HEK293 (cell line): Measurements from ENCODE around the gene CXorf58.

Experiments
- CTCF ChIA-PET: fragments of 350-600 bp; formaldehyde crosslinking; extraction: SDS; loops from one replicate; lab custom pipeline; 2021; ENCODE audit warnings: antibody characterized with exemption; lab: Yijun Ruan, JAX
- POLR2A ChIA-PET: fragments of 300-600 bp; formaldehyde crosslinking; extraction: SDS; loops from one replicate; lab custom pipeline; 2020; ENCODE audit warnings: antibody characterized with exemption, inconsistent platforms; lab: Yijun Ruan, JAX
- H3K27ac ChIP-seq: fragments of 200-500 bp; sonication (Bioruptor generic); 2 replicates; pipeline ENCODE4 v1.5.1; 2014; ENCODE audit warnings: low read depth, low read length, control low read depth, inconsistent platforms; ENCODE audit errors: extremely low read depth
- H3K36me3 ChIP-seq, 2 experiments: fragments of 200-500 bp in 1 of 2; sonication (Bioruptor generic) in 1 of 2; 1 replicate in 1 of 2; 2 replicates in 1 of 2; pipeline ENCODE4 v1.5.1; 2014 to 2017; ENCODE audit warnings: inconsistent platforms in 2 of 2, low read length in 2 of 2; ENCODE audit not compliant: control insufficient read depth in 2 of 2, insufficient read depth in 1 of 2
- H3K4me1 ChIP-seq: fragments of 200-500 bp; sonication (Bioruptor generic); 2 replicates; pipeline ENCODE4 v1.5.1; 2014; ENCODE audit warnings: mild to moderate bottlenecking, low read length, inconsistent platforms; ENCODE audit not compliant: control insufficient read depth, insufficient read depth
- H3K4me3 ChIP-seq: 2 replicates; pipeline ENCODE4 v1.5.1; 2011; ENCODE audit warnings: low read depth, mild to moderate bottlenecking, control low read depth, low read length, moderate library complexity
- H3K9me3 ChIP-seq: fragments of 200-500 bp; sonication (Bioruptor generic); 2 replicates; pipeline ENCODE4 v1.5.1; 2014; ENCODE audit warnings: low read depth, low read length, inconsistent platforms; ENCODE audit not compliant: control insufficient read depth, insufficient read depth
- HOXA7 ChIP-seq: sonication (generic); formaldehyde crosslinking; IDR thresholded peaks from 2 replicates; pipeline ENCODE4 v1.8.1; 2022; ENCODE audit warnings: missing genetic modification reagents, borderline replicate concordance
- KLF9 ChIP-seq: fragments of 450-650 bp; formaldehyde crosslinking; IDR thresholded peaks from 2 replicates; pipeline ENCODE4 v1.5.1; 2016; ENCODE audit warnings: missing biosample characterization, missing genetic modification characterization, low read depth
- MYNN ChIP-seq: fragments of 450-650 bp; formaldehyde crosslinking; IDR thresholded peaks from 2 replicates; pipeline ENCODE4 v1.5.1; 2016; ENCODE audit warnings: missing biosample characterization, missing genetic modification characterization, borderline replicate concordance
- MZF1 ChIP-seq: fragments of 450-650 bp; formaldehyde crosslinking; IDR thresholded peaks from 2 replicates; pipeline ENCODE4 v1.5.1; 2017; ENCODE audit warnings: missing biosample characterization, missing genetic modification characterization, borderline replicate concordance
- OSR2 ChIP-seq: fragments of 450-650 bp; formaldehyde crosslinking; IDR thresholded peaks from 2 replicates; pipeline ENCODE4 v1.5.1; 2016; ENCODE audit warnings: missing biosample characterization, missing genetic modification characterization
- SP2 ChIP-seq: fragments of 450-650 bp; formaldehyde crosslinking; IDR thresholded peaks from 2 replicates; pipeline ENCODE4 v1.5.1; 2016; ENCODE audit warnings: missing biosample characterization, missing genetic modification characterization
- SP7 ChIP-seq: fragments of 450-650 bp; formaldehyde crosslinking; IDR thresholded peaks from 2 replicates; pipeline ENCODE4 v1.5.1; 2016; ENCODE audit warnings: missing biosample characterization, missing genetic modification characterization
- TSHZ1 ChIP-seq: fragments of 450-650 bp; formaldehyde crosslinking; IDR thresholded peaks from 2 replicates; pipeline ENCODE4 v1.5.1; 2016; ENCODE audit warnings: missing biosample characterization, missing genetic modification characterization, borderline replicate concordance
- ZBTB1 ChIP-seq: fragments of 450-650 bp; formaldehyde crosslinking; IDR thresholded peaks from 2 replicates; pipeline ENCODE4 v1.5.1; 2016; ENCODE audit warnings: missing biosample characterization, missing genetic modification characterization
- ZNF112 ChIP-seq: fragments of 450-650 bp; formaldehyde crosslinking; IDR thresholded peaks from 2 replicates; pipeline ENCODE4 v1.5.0; 2017; ENCODE audit warnings: missing biosample characterization, missing genetic modification characterization
- ZNF174 ChIP-seq: fragments of 450-650 bp; formaldehyde crosslinking; IDR thresholded peaks from 2 replicates; pipeline ENCODE4 v1.5.0; 2017; ENCODE audit warnings: missing biosample characterization, mild to moderate bottlenecking, missing genetic modification characterization
- ZNF223 ChIP-seq: fragments of 450-650 bp; formaldehyde crosslinking; IDR thresholded peaks from 2 replicates; pipeline ENCODE4 v1.5.1; 2016; ENCODE audit warnings: missing biosample characterization, missing genetic modification characterization
- ZNF350 ChIP-seq: fragments of 450-650 bp; formaldehyde crosslinking; IDR thresholded peaks from 2 replicates; pipeline ENCODE4 v1.5.0; 2017; ENCODE audit warnings: missing biosample characterization, mild to moderate bottlenecking, missing genetic modification characterization
- ZNF544 ChIP-seq: fragments of 450-650 bp; formaldehyde crosslinking; IDR thresholded peaks from 2 replicates; pipeline ENCODE4 v1.5.0; 2017; ENCODE audit warnings: missing biosample characterization, missing genetic modification characterization
- ZNF549 ChIP-seq: fragments of 450-650 bp; IDR thresholded peaks from 2 replicates; pipeline ENCODE4 v1.5.1; 2018; ENCODE audit warnings: missing biosample characterization, missing genetic modification characterization, mild to moderate bottlenecking, inconsistent platforms, moderate library complexity
- ZNF645 ChIP-seq: fragments of 450-650 bp; formaldehyde crosslinking; IDR thresholded peaks from 2 replicates; pipeline ENCODE4; 2016; ENCODE audit warnings: missing biosample characterization, missing genetic modification characterization
- ZNF747 ChIP-seq: fragments of 450-650 bp; formaldehyde crosslinking; IDR thresholded peaks from 2 replicates; pipeline ENCODE4 v1.5.1; 2016; ENCODE audit warnings: missing biosample characterization, missing genetic modification characterization
- ZNF776 ChIP-seq: fragments of 450-650 bp; formaldehyde crosslinking; IDR thresholded peaks from 2 replicates; pipeline ENCODE4 v1.5.0; 2017; ENCODE audit warnings: missing biosample characterization, missing genetic modification characterization, borderline replicate concordance
- ZNF777 ChIP-seq: fragments of 450-650 bp; formaldehyde crosslinking; IDR thresholded peaks from 2 replicates; pipeline ENCODE4 v1.5.1; 2017; ENCODE audit warnings: missing biosample characterization, missing genetic modification characterization, borderline replicate concordance
- ZNF792 ChIP-seq: fragments of 450-650 bp; formaldehyde crosslinking; IDR thresholded peaks from 2 replicates; pipeline ENCODE4 v1.5.1; 2016; ENCODE audit warnings: missing biosample characterization, missing genetic modification characterization
- ZNF837 ChIP-seq: fragments of 450-650 bp; formaldehyde crosslinking; IDR thresholded peaks from 2 replicates; pipeline ENCODE4 v1.5.1; 2016; ENCODE audit warnings: missing biosample characterization, missing genetic modification characterization

Gene CXorf58

GRCh38 chrX:23887451-23887850 is 20.4 kb upstream of the CXorf58 start:
- CTCF ChIA-PET = interaction anchor here (0.6 to 3.8 kb wide), 3 partner anchors 14 to 105 kb away, joined by 3 to 20 read pairs (median 5); partner anchors contain the start of gene SAT1
- Histone ChIP-seq H3K36me3 (no peaks in the 10 kb centered on the region), H3K4me1 (peaks cover 16% of the 10 kb centered on the region), H3K4me3 (no peak overlapping the region), H3K9me3 (no peaks in the 10 kb centered on the region), H3K27ac (no peak overlapping the region)
- POLR2A ChIA-PET = interaction anchor here (1.1 kb wide), 1 partner anchor 105 kb away, joined by 4 read pairs; the partner anchor contains the start of gene SAT1
- TF ChIP-seq HOXA7 (CRISPR knock-in tag) (no peak), ZNF747 (tag by site-specific recombination) (no peak), KLF9 (tag by site-specific recombination) (no peak), SP2 (tag by site-specific recombination) (no peak), ZNF544 (tag by site-specific recombination) (no peak), ZNF837 (tag by site-specific recombination) (no peak), ZNF645 (tag by site-specific recombination) (no peak), ZNF112 (tag by site-specific recombination) (no peak)

GRCh38 chrX:23887918-23888317 is 19.9 kb upstream of the CXorf58 start:
- H3K4me1 ChIP-seq = peaks cover 16% of the 10 kb centered on the region
- H3K36me3 ChIP-seq = peaks cover 0 to 4% of the 10 kb centered on the region in 2 experiments; a peak in 1 of 3 replicates
- ChIA-PET CTCF (interaction anchor here (1.2 to 3.8 kb wide), 2 partner anchors 14 to 105 kb away, joined by 3 to 20 read pairs; partner anchors contain the start of gene SAT1), POLR2A (interaction anchor here (1.1 kb wide), 1 partner anchor 105 kb away, joined by 4 read pairs; the partner anchor contains the start of gene SAT1)
- H3K9me3 ChIP-seq = no peaks in the 10 kb centered on the region
- no peak overlapping the region for H3K4me3 ChIP-seq
- H3K27ac ChIP-seq = no peak overlapping the region
- TF ChIP-seq SP7 (tag by site-specific recombination) (no peak), OSR2 (tag by site-specific recombination) (no peak), ZNF776 (tag by site-specific recombination) (no peak), ZNF549 (no peak), ZNF837 (tag by site-specific recombination) (no peak), ZNF350 (no peak), ZBTB1 (no peak), ZNF777 (tag by site-specific recombination) (no peak), MZF1 (tag by site-specific recombination) (no peak), MYNN (tag by site-specific recombination) (no peak), TSHZ1 (no peak), ZNF792 (tag by site-specific recombination) (no peak), ZNF223 (tag by site-specific recombination) (no peak), ZNF174 (tag by site-specific recombination) (no peak)
